ENCODE data around the gene COASY.

DNA sequence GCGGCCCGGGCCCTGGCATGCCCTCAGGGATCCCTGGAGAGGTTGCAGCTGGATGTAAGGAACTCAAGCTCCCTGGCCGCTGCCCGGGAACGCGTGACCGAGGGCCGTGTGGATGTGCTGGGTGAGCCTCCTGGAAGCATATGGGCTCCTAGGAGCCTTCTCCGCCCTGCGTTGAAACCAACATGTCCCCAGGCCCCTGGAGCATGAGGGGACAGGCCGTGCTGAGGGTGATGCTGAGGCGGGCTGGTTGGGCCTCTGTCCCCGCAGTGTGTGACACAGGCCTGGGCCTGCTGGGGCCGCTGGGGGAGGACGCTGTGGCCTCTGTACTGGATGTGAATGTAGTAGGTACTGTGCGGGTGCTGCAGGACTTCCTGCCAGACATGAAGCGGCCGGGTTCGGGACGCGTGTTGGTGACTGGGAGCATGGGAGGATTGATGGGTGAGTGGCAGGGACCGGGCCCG, 14.9 kb upstream of the COASY start:
- TF ChIP-seq, protein P1, sequence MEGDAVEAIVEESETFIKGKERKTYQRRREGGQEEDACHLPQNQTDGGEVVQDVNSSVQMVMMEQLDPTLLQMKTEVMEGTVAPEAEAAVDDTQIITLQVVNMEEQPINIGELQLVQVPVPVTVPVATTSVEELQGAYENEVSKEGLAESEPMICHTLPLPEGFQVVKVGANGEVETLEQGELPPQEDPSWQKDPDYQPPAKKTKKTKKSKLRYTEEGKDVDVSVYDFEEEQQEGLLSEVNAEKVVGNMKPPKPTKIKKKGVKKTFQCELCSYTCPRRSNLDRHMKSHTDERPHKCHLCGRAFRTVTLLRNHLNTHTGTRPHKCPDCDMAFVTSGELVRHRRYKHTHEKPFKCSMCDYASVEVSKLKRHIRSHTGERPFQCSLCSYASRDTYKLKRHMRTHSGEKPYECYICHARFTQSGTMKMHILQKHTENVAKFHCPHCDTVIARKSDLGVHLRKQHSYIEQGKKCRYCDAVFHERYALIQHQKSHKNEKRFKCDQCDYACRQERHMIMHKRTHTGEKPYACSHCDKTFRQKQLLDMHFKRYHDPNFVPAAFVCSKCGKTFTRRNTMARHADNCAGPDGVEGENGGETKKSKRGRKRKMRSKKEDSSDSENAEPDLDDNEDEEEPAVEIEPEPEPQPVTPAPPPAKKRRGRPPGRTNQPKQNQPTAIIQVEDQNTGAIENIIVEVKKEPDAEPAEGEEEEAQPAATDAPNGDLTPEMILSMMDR (IDR thresholded peaks at IDR 0.05): no peak
- TF ChIP-seq ZFX (IDR thresholded peaks at IDR 0.05; ENCODE audit: borderline replicate concordance): no peak
